ENCODE results near the gene ZMIZ1.

Gene ZMIZ1

GRCh38 chr10:79342811-79343561 is 274.2 kb downstream of the ZMIZ1 start:
- DNase-seq (ENCODE audit: low read depth) = no peak

GRCh38 chr10:79344502-79345195 is 275.9 kb downstream of the ZMIZ1 start:
- DNase-seq (ENCODE audit: low read depth) = no peak

DNA sequence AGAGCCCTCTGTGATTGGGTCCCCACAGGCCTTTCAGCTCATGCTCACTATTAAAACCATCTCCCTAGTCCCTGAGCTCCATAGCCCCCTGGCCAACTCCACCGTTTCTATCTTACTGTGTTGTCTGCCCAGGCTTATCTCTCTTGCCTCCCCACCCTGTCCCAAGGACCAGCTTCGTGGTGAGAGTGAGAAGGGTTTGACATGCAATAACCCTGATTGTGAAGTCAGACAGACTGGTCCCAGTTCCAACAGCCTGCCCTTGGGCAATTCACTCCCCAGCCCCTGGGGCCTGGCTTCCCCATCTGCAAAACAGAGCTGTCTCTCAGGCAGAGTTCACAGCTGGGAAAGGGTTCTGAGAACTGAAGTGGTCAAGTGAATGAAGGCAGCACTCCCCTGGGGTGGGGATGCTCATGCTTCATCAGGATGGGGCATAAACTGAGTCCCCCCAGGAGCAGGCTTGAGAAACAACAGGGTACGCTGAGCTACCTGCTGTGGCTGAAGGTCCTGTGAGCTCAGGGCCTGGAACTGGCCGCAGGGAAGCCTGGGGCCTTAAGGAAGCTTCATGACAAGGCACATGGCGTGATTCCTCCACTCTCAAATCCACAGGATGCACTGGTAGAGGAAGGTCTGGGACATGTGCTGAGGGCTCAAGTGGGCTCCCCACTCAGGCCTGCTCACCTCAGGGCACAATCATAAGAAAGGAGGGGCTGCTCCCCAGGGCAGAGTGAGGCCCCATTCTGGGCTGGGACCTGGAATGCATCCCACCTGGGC is 276.7 kb downstream of the ZMIZ1 start:
- no peak for DNase-seq (ENCODE audit: low read depth)

GRCh38 chr10:79346012-79346340 is 277.2 kb downstream of the ZMIZ1 start:
- no peak for DNase-seq (ENCODE audit: low read depth)

DNA sequence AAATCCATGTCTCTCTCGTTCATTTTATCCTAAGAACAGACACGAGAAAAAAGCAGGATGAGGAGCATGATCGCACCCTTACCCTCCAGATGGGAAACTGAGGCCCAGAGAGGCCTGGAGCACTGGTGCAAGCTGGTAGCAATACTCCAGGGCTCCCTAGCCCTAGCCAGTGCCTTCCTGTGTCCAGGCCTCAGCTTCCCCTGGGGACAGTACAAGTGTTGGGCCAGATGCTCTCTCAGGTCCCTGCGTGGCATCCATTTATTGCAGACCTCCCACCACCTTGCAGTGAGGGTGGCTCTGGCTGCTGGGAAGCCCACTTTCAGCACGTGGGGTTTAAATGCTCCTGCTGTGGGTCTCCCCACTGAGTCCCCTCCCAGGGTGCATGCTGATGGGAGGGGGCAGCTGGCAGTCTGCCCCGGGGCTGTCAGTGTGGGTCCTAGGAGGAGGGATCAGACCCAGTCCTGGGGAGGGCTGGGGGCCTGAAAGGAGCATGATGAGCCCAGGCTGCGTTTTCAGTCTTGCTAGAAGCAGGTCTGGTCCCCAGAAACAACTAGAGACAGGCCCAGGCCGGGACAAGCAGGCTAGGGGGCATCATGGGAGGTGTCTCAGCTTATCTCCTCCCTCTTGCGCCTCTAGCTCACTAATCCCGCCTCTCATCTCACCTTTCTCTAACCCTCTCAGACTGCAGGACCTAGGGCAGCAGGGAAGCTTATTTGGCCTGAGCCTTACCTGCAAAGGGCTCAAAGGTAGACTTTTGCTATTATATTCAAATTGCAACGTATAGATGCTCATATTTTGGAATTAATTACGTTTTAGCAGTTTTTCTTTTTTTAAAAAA is 277.8 kb downstream of the ZMIZ1 start:
- DNase-seq (ENCODE audit: low read depth) = no peak

DNA sequence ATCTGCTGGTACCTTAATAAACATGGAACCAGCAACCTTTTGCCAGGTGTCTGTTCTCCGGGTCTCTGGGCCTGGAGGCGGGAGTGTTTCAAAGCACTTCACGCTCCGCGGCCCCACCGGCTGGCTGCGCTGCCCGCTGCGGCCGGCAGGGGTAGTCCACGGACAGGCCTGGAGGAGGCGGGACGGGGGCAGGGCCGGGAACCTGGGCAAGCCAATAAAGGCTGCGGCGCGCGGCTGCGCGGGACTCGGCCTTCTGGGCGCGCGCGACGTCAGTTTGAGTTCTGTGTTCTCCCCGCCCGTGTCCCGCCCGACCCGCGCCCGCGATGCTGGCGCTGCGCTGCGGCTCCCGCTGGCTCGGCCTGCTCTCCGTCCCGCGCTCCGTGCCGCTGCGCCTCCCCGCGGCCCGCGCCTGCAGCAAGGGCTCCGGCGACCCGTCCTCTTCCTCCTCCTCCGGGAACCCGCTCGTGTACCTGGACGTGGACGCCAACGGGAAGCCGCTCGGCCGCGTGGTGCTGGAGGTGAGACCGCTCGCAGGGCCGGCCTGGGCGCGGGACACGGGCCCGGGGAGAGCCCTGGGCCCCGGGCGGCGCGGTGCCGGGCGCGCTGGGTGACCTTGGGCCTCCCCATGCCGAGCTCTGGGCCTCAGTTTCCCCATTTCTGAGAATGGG is 278.6 kb downstream of the ZMIZ1 start, which contains the start of gene PPIF:
TSS of gene PPIF (plus strand) at position 244 of the 668 bp plus-strand sequence. CDS start at position 324, 80 bp downstream.
- DNase-seq (ENCODE audit: low read depth) = peak; percentile 88

- DNase-seq (ENCODE audit: low read depth) = peak; percentile 42
Observed at GRCh38 chr10:79347894-79348639, 279.3 kb downstream of the ZMIZ1 start.

- DNase-seq (ENCODE audit: low read depth) = no peak
Observed at GRCh38 chr10:79348640-79348988, 279.8 kb downstream of the ZMIZ1 start.

DNA sequence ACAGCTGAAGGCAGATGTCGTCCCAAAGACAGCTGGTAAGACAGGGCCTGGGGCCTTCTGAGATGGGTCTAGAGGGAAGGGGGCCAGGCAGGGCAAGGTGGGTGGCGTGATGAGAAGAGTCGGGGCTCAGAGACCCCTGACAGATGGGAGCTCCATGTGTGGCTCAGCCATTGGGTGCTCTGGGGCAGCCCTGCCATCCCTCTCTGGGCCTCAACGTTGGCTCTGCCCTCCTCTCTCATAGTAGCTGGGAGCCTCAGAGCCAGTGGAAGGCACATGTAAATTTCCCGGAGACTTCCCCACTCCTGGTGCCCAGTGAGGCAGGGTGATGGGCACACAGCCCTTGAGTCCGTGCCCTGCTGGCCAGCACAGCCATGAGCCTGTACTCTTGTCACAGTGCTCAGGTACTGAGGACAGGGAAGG is 280.3 kb downstream of the ZMIZ1 start:
- DNase-seq (ENCODE audit: low read depth) = no peak

DNA sequence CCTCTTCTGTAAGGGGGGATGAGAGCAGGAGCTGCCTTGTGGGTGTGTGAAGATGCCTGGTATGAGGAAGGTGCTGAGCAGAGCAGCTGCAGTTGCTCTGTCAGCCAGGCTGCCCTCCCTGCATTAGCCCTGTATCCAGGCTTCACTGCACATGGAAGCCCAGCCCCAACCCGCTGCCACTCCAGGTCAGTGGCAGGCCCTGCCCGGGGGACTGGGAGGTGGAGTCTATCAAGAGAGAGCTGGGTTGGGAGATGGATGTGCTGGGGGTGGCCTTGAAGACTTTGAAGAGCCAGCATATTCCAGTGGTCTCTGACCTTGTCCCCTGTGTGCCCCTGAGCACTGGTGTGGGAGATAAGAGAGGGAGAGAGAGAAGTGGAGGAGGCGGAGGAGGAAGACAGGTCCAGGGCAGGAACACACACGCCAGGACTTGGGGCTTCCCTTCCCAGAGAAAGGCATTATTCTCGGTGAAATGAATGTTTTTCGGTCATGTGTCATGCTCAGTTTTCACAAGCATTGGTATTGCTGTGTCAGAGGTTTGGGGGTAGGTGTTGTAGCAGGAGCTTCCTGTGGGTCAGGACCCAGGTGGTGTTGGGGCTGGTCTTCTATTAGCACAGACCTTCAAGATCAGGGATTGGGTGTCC is 281.1 kb downstream of the ZMIZ1 start:
- no peak for DNase-seq (ENCODE audit: low read depth)

GRCh38 chr10:79350407-79351154 is 281.8 kb downstream of the ZMIZ1 start:
- DNase-seq (ENCODE audit: low read depth) = no peak

DNA sequence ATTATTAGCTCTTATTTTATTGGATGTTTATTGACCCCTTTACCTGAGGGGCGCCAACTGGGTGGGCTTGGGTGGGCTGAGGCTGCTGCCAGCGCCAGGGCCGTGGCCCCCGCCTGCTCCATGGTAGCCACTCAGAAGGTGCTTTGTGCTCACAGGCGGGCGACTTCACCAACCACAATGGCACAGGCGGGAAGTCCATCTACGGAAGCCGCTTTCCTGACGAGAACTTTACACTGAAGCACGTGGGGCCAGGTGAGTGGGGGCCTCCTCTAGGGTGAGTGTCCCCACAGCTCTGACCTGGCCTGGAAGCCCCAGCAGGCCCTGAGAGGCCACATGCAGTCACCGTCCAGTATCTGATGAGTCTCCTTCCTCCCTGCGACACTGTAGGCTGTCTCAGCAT is 282.6 kb downstream of the ZMIZ1 start:
- DNase-seq (ENCODE audit: low read depth) = no peak

GRCh38 chr10:79352035-79352877 is 283.5 kb downstream of the ZMIZ1 start:
- no peak for DNase-seq (ENCODE audit: low read depth)

DNA sequence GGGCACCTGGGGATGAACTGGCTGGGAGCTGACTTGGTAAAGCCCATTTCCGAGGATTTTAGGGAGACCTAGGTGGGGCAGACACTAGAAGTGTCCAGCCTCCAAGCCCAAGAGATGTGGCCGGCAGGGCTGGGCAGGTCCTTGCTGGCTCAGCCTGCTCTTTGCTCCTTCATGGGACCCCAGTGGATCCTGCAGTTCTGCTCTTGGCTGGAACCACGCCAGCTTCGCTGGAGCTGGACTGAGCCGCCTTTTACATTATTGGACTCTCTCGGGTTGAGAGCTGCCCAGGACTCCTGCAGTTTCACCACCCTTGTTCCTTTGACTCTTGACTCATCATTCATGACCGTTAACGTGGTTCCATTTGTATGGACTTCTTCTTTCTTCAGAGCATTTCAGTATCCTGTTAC is 284.2 kb downstream of the ZMIZ1 start:
- no peak for DNase-seq (ENCODE audit: low read depth)

GRCh38 chr10:79353726-79354125 is 285.0 kb downstream of the ZMIZ1 start:
- no peak for DNase-seq (ENCODE audit: low read depth)

- DNase-seq (ENCODE audit: low read depth) = no peak
Observed at GRCh38 chr10:79354141-79354540, 285.4 kb downstream of the ZMIZ1 start.

DNA sequence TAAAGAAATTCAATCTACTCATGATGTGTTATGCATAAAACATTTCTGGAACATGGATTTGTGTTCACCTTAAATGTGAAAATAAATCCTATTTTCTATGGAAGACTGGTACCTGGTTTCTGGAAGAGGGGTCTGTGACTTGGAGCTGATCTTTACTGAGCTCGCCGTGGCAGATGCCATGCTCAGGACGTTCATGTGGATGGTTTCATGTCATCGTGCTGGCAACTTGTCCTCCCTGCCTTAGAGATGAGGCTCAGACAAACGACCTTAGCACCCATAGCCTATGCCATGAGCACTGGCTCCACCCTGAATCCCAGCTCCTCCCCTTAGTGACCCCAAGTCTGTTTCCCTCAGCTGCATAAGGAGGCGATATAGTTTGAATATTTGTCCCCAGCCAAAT is 285.8 kb downstream of the ZMIZ1 start:
- no peak for DNase-seq (ENCODE audit: low read depth)

DNA sequence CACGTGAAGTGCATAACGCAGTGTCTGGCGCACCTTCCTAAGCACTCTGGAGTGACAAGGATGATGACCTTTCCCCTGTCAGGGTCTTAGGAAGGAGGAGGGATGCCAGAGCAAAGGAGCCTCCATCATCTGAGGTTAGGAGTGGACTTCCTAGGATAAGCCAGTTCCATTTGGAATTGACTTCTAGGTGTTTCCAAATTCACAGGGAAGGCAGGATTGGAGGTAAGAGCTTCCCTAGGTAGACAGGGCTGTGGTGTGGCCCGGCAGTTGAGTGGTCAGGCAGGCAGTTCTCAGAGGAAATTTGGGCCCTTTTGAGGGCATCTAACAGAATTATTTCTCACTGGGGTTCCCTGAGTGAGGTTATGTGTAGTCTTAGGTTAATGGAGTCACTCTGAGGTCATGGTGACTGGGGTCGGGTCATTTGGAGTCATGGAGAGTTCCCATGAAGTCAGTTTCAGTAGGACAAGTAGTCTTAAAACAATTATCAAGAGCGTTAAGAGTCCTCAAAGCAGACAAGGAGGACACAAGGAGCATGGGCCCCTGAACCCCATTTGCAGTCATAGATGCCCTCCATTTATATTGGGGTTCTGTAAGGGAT is 286.8 kb downstream of the ZMIZ1 start:
- DNase-seq (ENCODE audit: low read depth) = no peak
